A549 (cell line): Measurements from ENCODE around the gene SLC9A4.

Experiments
- CBX8 ChIP-seq: fragments of 200-600 bp; sonication (generic); IDR thresholded peaks from 2 replicates; pipeline ENCODE4 v1.6.1; 2016
- CHD4 ChIP-seq: fragments of 200-600 bp; sonication (generic); IDR thresholded peaks from 2 replicates; pipeline ENCODE4 v1.6.1; 2016; ENCODE audit warnings: antibody characterized with exemption, mild to moderate bottlenecking, borderline replicate concordance
- POLR2A ChIP-seq: IDR thresholded peaks from 2 replicates; pipeline ENCODE4 v1.6.1; 2012; ENCODE audit warnings: mild to moderate bottlenecking, low read length
- RAD21 ChIP-seq, 2 experiments: fragments of >200 bp in 1 of 2; sonication (Bioruptor Twin) in 1 of 2; formaldehyde crosslinking in 1 of 2; IDR thresholded peaks in 1 of 2; conservative IDR thresholded peaks in 1 of 2; 2 replicates in 1 of 2; 3 replicates in 1 of 2; pipeline ENCODE4 v1.6.1; 2012 to 2018; ENCODE audit warnings: inconsistent platforms in 1 of 2
- SMC3 ChIP-seq: fragments of >200 bp; sonication (Bioruptor Twin); formaldehyde crosslinking; IDR thresholded peaks from 3 replicates; pipeline ENCODE4 v1.6.1; 2018; ENCODE audit warnings: inconsistent platforms
- TF ChIP-seq, protein P1 (sequence below): IDR thresholded peaks from 2 replicates; pipeline ENCODE4 v1.6.1; 2012
- TF ChIP-seq, protein P2 (sequence below): fragments of 150-350 bp; IDR thresholded peaks from 2 replicates; pipeline ENCODE4 v1.6.1; 2014; ENCODE audit warnings: low read depth, mild to moderate bottlenecking, low read length
- TF ChIP-seq, protein P3 (sequence below): fragments of >200 bp; sonication (Bioruptor Twin); formaldehyde crosslinking; IDR thresholded peaks from 3 replicates; pipeline ENCODE4 v1.5.1; 2016
- TF ChIP-seq, protein P4 (sequence below): fragments of 200-600 bp; sonication (generic); IDR thresholded peaks from 2 replicates; pipeline ENCODE4 v1.6.1; 2016; ENCODE audit warnings: antibody characterized with exemption, mild to moderate bottlenecking, moderate library complexity

DNA sequence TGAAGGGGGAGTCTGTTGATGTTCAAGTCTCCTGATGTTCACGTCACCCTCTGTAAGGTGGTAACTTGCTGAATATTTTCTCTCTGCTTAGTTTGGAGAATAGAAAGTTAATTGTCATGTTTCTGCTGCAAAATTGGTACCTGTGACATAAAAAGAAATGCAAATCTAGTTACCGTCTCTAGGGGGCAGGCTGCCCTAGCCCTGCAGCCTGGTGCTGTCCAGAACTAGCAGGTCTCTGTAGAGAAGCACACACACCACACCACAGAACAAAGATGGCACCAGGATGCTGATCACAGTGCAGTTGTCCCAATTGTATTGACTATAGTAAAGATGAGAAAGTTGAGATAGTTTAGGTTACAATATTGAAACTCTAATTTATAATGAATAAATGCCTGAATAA is 47.0 kb downstream of the SLC9A4 start:
- TF ChIP-seq, protein P1, sequence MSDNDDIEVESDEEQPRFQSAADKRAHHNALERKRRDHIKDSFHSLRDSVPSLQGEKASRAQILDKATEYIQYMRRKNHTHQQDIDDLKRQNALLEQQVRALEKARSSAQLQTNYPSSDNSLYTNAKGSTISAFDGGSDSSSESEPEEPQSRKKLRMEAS: no peak
- TF ChIP-seq, protein P2, sequence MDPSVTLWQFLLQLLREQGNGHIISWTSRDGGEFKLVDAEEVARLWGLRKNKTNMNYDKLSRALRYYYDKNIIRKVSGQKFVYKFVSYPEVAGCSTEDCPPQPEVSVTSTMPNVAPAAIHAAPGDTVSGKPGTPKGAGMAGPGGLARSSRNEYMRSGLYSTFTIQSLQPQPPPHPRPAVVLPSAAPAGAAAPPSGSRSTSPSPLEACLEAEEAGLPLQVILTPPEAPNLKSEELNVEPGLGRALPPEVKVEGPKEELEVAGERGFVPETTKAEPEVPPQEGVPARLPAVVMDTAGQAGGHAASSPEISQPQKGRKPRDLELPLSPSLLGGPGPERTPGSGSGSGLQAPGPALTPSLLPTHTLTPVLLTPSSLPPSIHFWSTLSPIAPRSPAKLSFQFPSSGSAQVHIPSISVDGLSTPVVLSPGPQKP: no peak
- TF ChIP-seq, protein P3, sequence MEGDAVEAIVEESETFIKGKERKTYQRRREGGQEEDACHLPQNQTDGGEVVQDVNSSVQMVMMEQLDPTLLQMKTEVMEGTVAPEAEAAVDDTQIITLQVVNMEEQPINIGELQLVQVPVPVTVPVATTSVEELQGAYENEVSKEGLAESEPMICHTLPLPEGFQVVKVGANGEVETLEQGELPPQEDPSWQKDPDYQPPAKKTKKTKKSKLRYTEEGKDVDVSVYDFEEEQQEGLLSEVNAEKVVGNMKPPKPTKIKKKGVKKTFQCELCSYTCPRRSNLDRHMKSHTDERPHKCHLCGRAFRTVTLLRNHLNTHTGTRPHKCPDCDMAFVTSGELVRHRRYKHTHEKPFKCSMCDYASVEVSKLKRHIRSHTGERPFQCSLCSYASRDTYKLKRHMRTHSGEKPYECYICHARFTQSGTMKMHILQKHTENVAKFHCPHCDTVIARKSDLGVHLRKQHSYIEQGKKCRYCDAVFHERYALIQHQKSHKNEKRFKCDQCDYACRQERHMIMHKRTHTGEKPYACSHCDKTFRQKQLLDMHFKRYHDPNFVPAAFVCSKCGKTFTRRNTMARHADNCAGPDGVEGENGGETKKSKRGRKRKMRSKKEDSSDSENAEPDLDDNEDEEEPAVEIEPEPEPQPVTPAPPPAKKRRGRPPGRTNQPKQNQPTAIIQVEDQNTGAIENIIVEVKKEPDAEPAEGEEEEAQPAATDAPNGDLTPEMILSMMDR: peak; percentile 54
- TF ChIP-seq CHD4 (no peak), RAD21 (conservative IDR thresholded peaks at IDR 0.05 in 1 of 2, IDR thresholded peaks at IDR 0.05 in 1 of 2) (peak; percentile 50 to 73; a peak in 4 of 5 replicates), CBX8 (no peak), POLR2A (no peak), SMC3 (peak; percentile 31; the same call in 2 of the 3 replicates)
- TF ChIP-seq, protein P4, sequence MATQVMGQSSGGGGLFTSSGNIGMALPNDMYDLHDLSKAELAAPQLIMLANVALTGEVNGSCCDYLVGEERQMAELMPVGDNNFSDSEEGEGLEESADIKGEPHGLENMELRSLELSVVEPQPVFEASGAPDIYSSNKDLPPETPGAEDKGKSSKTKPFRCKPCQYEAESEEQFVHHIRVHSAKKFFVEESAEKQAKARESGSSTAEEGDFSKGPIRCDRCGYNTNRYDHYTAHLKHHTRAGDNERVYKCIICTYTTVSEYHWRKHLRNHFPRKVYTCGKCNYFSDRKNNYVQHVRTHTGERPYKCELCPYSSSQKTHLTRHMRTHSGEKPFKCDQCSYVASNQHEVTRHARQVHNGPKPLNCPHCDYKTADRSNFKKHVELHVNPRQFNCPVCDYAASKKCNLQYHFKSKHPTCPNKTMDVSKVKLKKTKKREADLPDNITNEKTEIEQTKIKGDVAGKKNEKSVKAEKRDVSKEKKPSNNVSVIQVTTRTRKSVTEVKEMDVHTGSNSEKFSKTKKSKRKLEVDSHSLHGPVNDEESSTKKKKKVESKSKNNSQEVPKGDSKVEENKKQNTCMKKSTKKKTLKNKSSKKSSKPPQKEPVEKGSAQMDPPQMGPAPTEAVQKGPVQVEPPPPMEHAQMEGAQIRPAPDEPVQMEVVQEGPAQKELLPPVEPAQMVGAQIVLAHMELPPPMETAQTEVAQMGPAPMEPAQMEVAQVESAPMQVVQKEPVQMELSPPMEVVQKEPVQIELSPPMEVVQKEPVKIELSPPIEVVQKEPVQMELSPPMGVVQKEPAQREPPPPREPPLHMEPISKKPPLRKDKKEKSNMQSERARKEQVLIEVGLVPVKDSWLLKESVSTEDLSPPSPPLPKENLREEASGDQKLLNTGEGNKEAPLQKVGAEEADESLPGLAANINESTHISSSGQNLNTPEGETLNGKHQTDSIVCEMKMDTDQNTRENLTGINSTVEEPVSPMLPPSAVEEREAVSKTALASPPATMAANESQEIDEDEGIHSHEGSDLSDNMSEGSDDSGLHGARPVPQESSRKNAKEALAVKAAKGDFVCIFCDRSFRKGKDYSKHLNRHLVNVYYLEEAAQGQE: no peak
